Stimulated activated CD4-positive, alpha-beta T cell treated with anti-CD3 and anti-CD28 coated beads, Interleukin-4, amount 100 ng/mL, for 1 hour (primary cell): ENCODE data around the gene FBXL17.

ENCODE experiments used
- DNase-seq: peaks from one replicate; pipeline ENCODE4 v3.0.0-alpha.2; 2020

FBXL17 gene

GRCh38 chr5:107980923-107981692 is 400.8 kb downstream of the FBXL17 start:
- DNase-seq: no peak

GRCh38 chr5:107979900-107980299 is 402.0 kb downstream of the FBXL17 start:
- DNase-seq: no peak

GRCh38 chr5:107979291-107979690 is 402.6 kb downstream of the FBXL17 start:
- no peak for DNase-seq

- DNase-seq: no peak
Measured at GRCh38 chr5:107977550-107978071, 404.3 kb downstream of the FBXL17 start.

- no peak for DNase-seq
Measured at GRCh38 chr5:107975568-107975967, 406.3 kb downstream of the FBXL17 start.

- DNase-seq: no peak
Measured at GRCh38 chr5:107971846-107972245, 410.1 kb downstream of the FBXL17 start.

GRCh38 chr5:107969847-107970246 is 412.1 kb downstream of the FBXL17 start:
- DNase-seq: no peak

- no peak for DNase-seq
Measured at GRCh38 chr5:107968998-107969397, 412.9 kb downstream of the FBXL17 start.

- DNase-seq: no peak
Measured at GRCh38 chr5:107968406-107968843, 413.5 kb downstream of the FBXL17 start.

- DNase-seq: no peak
Measured at GRCh38 chr5:107966201-107966600, 415.7 kb downstream of the FBXL17 start.

GRCh38 chr5:107964722-107965121 is 417.2 kb downstream of the FBXL17 start:
- no peak for DNase-seq

- DNase-seq: no peak
Measured at GRCh38 chr5:107959573-107960279, 422.2 kb downstream of the FBXL17 start.

GRCh38 chr5:107958861-107959260 is 423.0 kb downstream of the FBXL17 start:
- DNase-seq: no peak

- no peak for DNase-seq
Measured at GRCh38 chr5:107958432-107958831, 423.5 kb downstream of the FBXL17 start.

GRCh38 chr5:107957051-107957450 is 424.8 kb downstream of the FBXL17 start:
- DNase-seq: no peak

GRCh38 chr5:107955321-107955720 is 426.6 kb downstream of the FBXL17 start:
- DNase-seq: no peak

GRCh38 chr5:107954254-107954653 is 427.6 kb downstream of the FBXL17 start:
- DNase-seq: no peak

- no peak for DNase-seq
Measured at GRCh38 chr5:107952450-107952849, 429.4 kb downstream of the FBXL17 start.

- DNase-seq: no peak
Measured at GRCh38 chr5:107951309-107951708, 430.6 kb downstream of the FBXL17 start.

GRCh38 chr5:107950776-107951175 is 431.1 kb downstream of the FBXL17 start:
- DNase-seq: no peak

- DNase-seq: no peak
Measured at GRCh38 chr5:107949688-107950341, 432.1 kb downstream of the FBXL17 start.

- no peak for DNase-seq
Measured at GRCh38 chr5:107948377-107948776, 433.5 kb downstream of the FBXL17 start.

- DNase-seq: no peak
Measured at GRCh38 chr5:107945061-107945460, 436.8 kb downstream of the FBXL17 start.

- DNase-seq: no peak
Measured at GRCh38 chr5:107943923-107944322, 438.0 kb downstream of the FBXL17 start.
